Trophoblast cell (in vitro differentiated cells and primary cell): ENCODE data around the gene COA7.
A peak's percentile ranks its signal among the peaks of the same experiment; 100 is the strongest.

Source experiments
- DNase-seq, 2 donors: peaks; one replicate each; pipeline ENCODE4 v3.0.0-alpha.2; 2016
- H2AFZ ChIP-seq: 2 replicates; pipeline ENCODE4 v1.6.1; 2013; ENCODE audit warnings: low read length, moderate library complexity, mild to moderate bottlenecking; ENCODE audit not compliant: insufficient read depth, poor library complexity
- H2AK5ac ChIP-seq: 2 replicates; pipeline ENCODE4 v1.6.1; 2013; ENCODE audit warnings: mild to moderate bottlenecking, low read length
- H2BK120ac ChIP-seq: 2 replicates; pipeline ENCODE4 v1.6.1; 2013; ENCODE audit warnings: low read length, mild to moderate bottlenecking, moderate library complexity; ENCODE audit not compliant: insufficient read depth, poor library complexity
- H2BK12ac ChIP-seq: 2 replicates; pipeline ENCODE4 v1.6.1; 2013; ENCODE audit warnings: mild to moderate bottlenecking, low read length, moderate library complexity
- H2BK5ac ChIP-seq: 2 replicates; pipeline ENCODE4 v1.6.1; 2013; ENCODE audit warnings: low read length, low read depth, moderate library complexity, mild to moderate bottlenecking; ENCODE audit not compliant: poor library complexity
- H3K14ac ChIP-seq: 2 replicates; pipeline ENCODE4 v1.6.1; 2013; ENCODE audit warnings: mild to moderate bottlenecking, low read length
- H3K18ac ChIP-seq: 2 replicates; pipeline ENCODE4 v1.6.1; 2013; ENCODE audit warnings: mild to moderate bottlenecking, low read length
- H3K23ac ChIP-seq: 2 replicates; pipeline ENCODE4 v1.6.1; 2013; ENCODE audit warnings: low read length
- H3K27ac ChIP-seq: 2 replicates; pipeline ENCODE4 v1.5.1; 2013; ENCODE audit warnings: low read depth, mild to moderate bottlenecking, inconsistent platforms, low read length, moderate library complexity
- H3K27me3 ChIP-seq: 2 replicates; pipeline ENCODE4 v1.6.1; 2013; ENCODE audit warnings: inconsistent platforms, mild to moderate bottlenecking, low read length, moderate library complexity; ENCODE audit not compliant: insufficient read depth
- H3K36me3 ChIP-seq, 2 experiments: 1 replicate in 1 of 2; 2 replicates in 1 of 2; pipeline ENCODE4 v1.6.1; 2013; ENCODE audit warnings: low read length in 2 of 2, mild to moderate bottlenecking in 2 of 2, moderate library complexity in 1 of 2; ENCODE audit not compliant: insufficient read depth in 2 of 2, control insufficient read depth in 1 of 2
- H3K4ac ChIP-seq: 2 replicates; pipeline ENCODE4 v1.6.1; 2013; ENCODE audit warnings: low read depth, mild to moderate bottlenecking, low read length, moderate library complexity
- H3K4me1 ChIP-seq, 2 experiments: 1 replicate in 1 of 2; 2 replicates in 1 of 2; pipeline ENCODE4 v1.6.1; 2013; ENCODE audit warnings: low read length in 2 of 2, mild to moderate bottlenecking in 2 of 2, moderate library complexity in 1 of 2; ENCODE audit not compliant: insufficient read depth in 2 of 2, control insufficient read depth in 1 of 2
- H3K4me2 ChIP-seq: 2 replicates; pipeline ENCODE4 v1.6.1; 2013; ENCODE audit warnings: inconsistent platforms, mild to moderate bottlenecking, low read length, moderate library complexity
- H3K4me3 ChIP-seq: 2 replicates; pipeline ENCODE4 v1.5.1; 2013; ENCODE audit warnings: mild to moderate bottlenecking, low read depth, low read length, inconsistent platforms
- H3K79me1 ChIP-seq: one replicate; pipeline ENCODE4 v1.6.1; 2013; ENCODE audit warnings: low read length
- H3K79me2 ChIP-seq: 2 replicates; pipeline ENCODE4 v1.6.1; 2013; ENCODE audit warnings: low read length, mild to moderate bottlenecking; ENCODE audit not compliant: control insufficient read depth, insufficient read depth, poor library complexity
- H3K9ac ChIP-seq: 2 replicates; pipeline ENCODE4 v1.6.1; 2013; ENCODE audit warnings: mild to moderate bottlenecking, low read length
- H3K9me3 ChIP-seq: 2 replicates; pipeline ENCODE4 v1.6.1; 2013; ENCODE audit warnings: low read depth, mild to moderate bottlenecking, control low read depth, inconsistent platforms, low read length; ENCODE audit not compliant: insufficient read depth
- H4K12ac ChIP-seq: 2 replicates; pipeline ENCODE4 v1.6.1; 2013; ENCODE audit warnings: low read depth, mild to moderate bottlenecking, low read length, moderate library complexity
- H4K8ac ChIP-seq: 2 replicates; pipeline ENCODE4 v1.6.1; 2013; ENCODE audit warnings: low read depth, mild to moderate bottlenecking, low read length, moderate library complexity
- H4K91ac ChIP-seq: one replicate; pipeline ENCODE4 v1.6.1; 2013; ENCODE audit warnings: low read depth, mild to moderate bottlenecking, low read length, moderate library complexity
- WGBS: extraction: QIAGEN DNeasy Blood & Tissue Kit; methylation state at CpG from one replicate; pipeline ENCODE4 v1.1.7; 2013; ENCODE audit warnings: missing lambda C conversion rate; ENCODE audit not compliant: insufficient read length, insufficient coverage; ENCODE audit errors: extremely low coverage; 5-methylcytosine and 5-hydroxymethylcytosine counted together

COA7 gene

GRCh38 chr1:52659851-52660596, 38.1 kb downstream of the COA7 start:
- Histone ChIP-seq H3K9me3 (no peaks in the 10 kb centered on the region), H3K18ac (peak overlapping the region; percentile 42), H4K12ac (peak overlapping the region; percentile 31), H3K36me3 (no peaks in the 10 kb centered on the region), H3K27ac (peak overlapping the region; percentile 83), H3K79me2 (peaks cover 2% of the 10 kb centered on the region), H2BK12ac (peak overlapping the region; percentile 70), H3K27me3 (no peaks in the 10 kb centered on the region), H3K79me1 (peaks cover 21% of the 10 kb centered on the region), H4K91ac (peak overlapping the region; percentile 89), H3K23ac (no peak overlapping the region), H2BK5ac (peak overlapping the region; percentile 52), H3K9ac (no peak overlapping the region), H3K4me2 (peak overlapping the region; percentile 32), H2AFZ (no peak overlapping the region), H3K4ac (no peak overlapping the region), H3K14ac (peak overlapping the region; percentile 36), H3K4me3 (no peak overlapping the region), H2AK5ac (no peak overlapping the region), H2BK120ac (peak overlapping the region; percentile 65), H3K4me1 (peaks cover 22 to 29% of the 10 kb centered on the region in 2 experiments), H4K8ac (peak overlapping the region; percentile 52)
- no CpG with 5 or more reads among the region's 13 CpGs for WGBS
- DNase-seq, result no peak

GRCh38 chr1:52659356-52659755, 38.8 kb downstream of the COA7 start:
- peak overlapping the region; percentile 57 for H2BK120ac ChIP-seq
- H3K4me1 ChIP-seq, result peaks cover 22 to 29% of the 10 kb centered on the region in 2 experiments
- H3K23ac ChIP-seq, result no peak overlapping the region
- H3K27me3 ChIP-seq, result no peaks in the 10 kb centered on the region
- no peak overlapping the region for H4K12ac ChIP-seq
- H3K79me2 ChIP-seq, result peaks cover 2% of the 10 kb centered on the region
- peak overlapping the region; percentile 65 for H3K27ac ChIP-seq
- no peak overlapping the region for H4K8ac ChIP-seq
- H4K91ac ChIP-seq, result peak overlapping the region; percentile 89
- H3K18ac ChIP-seq, result peak overlapping the region; percentile 30
- H3K14ac ChIP-seq, result peak overlapping the region; percentile 26
- DNase-seq, result no peak
- H2AK5ac ChIP-seq, result peak overlapping the region; percentile 28
- no peaks in the 10 kb centered on the region for H3K9me3 ChIP-seq
- peak overlapping the region; percentile 25 for H2BK5ac ChIP-seq
- H2BK12ac ChIP-seq, result peak overlapping the region; percentile 83
- H3K36me3 ChIP-seq, result no peaks in the 10 kb centered on the region
- H3K4me3 ChIP-seq, result no peak overlapping the region
- H3K4me2 ChIP-seq, result peak overlapping the region; percentile 32
- no peak overlapping the region for H2AFZ ChIP-seq
- H3K79me1 ChIP-seq, result peaks cover 21% of the 10 kb centered on the region
- H3K4ac ChIP-seq, result no peak overlapping the region
- H3K9ac ChIP-seq, result no peak overlapping the region
- WGBS, result no CpG with 5 or more reads among the region's 3 CpGs

- no peak overlapping the region for H4K8ac ChIP-seq
- H4K12ac ChIP-seq, result no peak overlapping the region
- H3K27me3 ChIP-seq, result no peaks in the 10 kb centered on the region
- no peak overlapping the region for H2AFZ ChIP-seq
- H3K79me1 ChIP-seq, result peaks cover 21% of the 10 kb centered on the region
- peak overlapping the region; percentile 83 for H2BK12ac ChIP-seq
- H3K79me2 ChIP-seq, result peaks cover 2% of the 10 kb centered on the region
- no peaks in the 10 kb centered on the region for H3K9me3 ChIP-seq
- no peak overlapping the region for H2BK120ac ChIP-seq
- H3K4me3 ChIP-seq, result no peak overlapping the region
- no peak overlapping the region for H3K14ac ChIP-seq
- no peak overlapping the region for H3K18ac ChIP-seq
- no CpG with 5 or more reads among the region's 1 CpG for WGBS
- H3K27ac ChIP-seq, result peak overlapping the region; percentile 65
- peak overlapping the region; percentile 89 for H4K91ac ChIP-seq
- H3K36me3 ChIP-seq, result no peaks in the 10 kb centered on the region
- H3K4me1 ChIP-seq, result peaks cover 22 to 29% of the 10 kb centered on the region in 2 experiments
- H3K9ac ChIP-seq, result no peak overlapping the region
- no peak overlapping the region for H3K4me2 ChIP-seq
- H3K4ac ChIP-seq, result no peak overlapping the region
- H2AK5ac ChIP-seq, result no peak overlapping the region
- no peak overlapping the region for H3K23ac ChIP-seq
- peak; percentile 19 to 28 for DNase-seq
- peak overlapping the region; percentile 22 for H2BK5ac ChIP-seq
Observed at GRCh38 chr1:52658795-52659194, 39.4 kb downstream of the COA7 start.

GRCh38 chr1:52657702-52658101, 40.4 kb downstream of the COA7 start:
- H2BK120ac ChIP-seq, result no peak overlapping the region
- H3K18ac ChIP-seq, result no peak overlapping the region
- peaks cover 2% of the 10 kb centered on the region for H3K79me2 ChIP-seq
- WGBS, result no CpG with 5 or more reads among the region's 3 CpGs
- no peak overlapping the region for H3K4ac ChIP-seq
- no peak overlapping the region for H4K8ac ChIP-seq
- H3K79me1 ChIP-seq, result peaks cover 16% of the 10 kb centered on the region
- no peak overlapping the region for H2AK5ac ChIP-seq
- no peaks in the 10 kb centered on the region for H3K27me3 ChIP-seq
- H2AFZ ChIP-seq, result no peak overlapping the region
- H3K9me3 ChIP-seq, result no peaks in the 10 kb centered on the region
- no peaks in the 10 kb centered on the region for H3K36me3 ChIP-seq
- no peak overlapping the region for H2BK5ac ChIP-seq
- no peak overlapping the region for H4K12ac ChIP-seq
- DNase-seq, result no peak
- no peak overlapping the region for H2BK12ac ChIP-seq
- H3K14ac ChIP-seq, result no peak overlapping the region
- H3K23ac ChIP-seq, result no peak overlapping the region
- no peak overlapping the region for H3K27ac ChIP-seq
- H3K4me3 ChIP-seq, result no peak overlapping the region
- H4K91ac ChIP-seq, result no peak overlapping the region
- no peak overlapping the region for H3K9ac ChIP-seq
- no peak overlapping the region for H3K4me2 ChIP-seq
- peaks cover 18 to 22% of the 10 kb centered on the region in 2 experiments for H3K4me1 ChIP-seq
